ENCODE results near the gene AGAP2. TPM values are rescaled to one million over a fixed set of nuclear protein-coding genes. Genes with fewer than 3 reads are reported as not detected.
A peak's percentile ranks its signal among the peaks of the same experiment; 100 is the strongest.
"Not testable (repeated sequence)": the region's sequence is repeated elsewhere in the genome, so short reads cannot be mapped to it uniquely, and the experiment has no call there.

Gene AGAP2
- total RNA-seq, 8 experiments from 2014 or later = 0.31 to 13.8 (median 8.8) TPM

DNA sequence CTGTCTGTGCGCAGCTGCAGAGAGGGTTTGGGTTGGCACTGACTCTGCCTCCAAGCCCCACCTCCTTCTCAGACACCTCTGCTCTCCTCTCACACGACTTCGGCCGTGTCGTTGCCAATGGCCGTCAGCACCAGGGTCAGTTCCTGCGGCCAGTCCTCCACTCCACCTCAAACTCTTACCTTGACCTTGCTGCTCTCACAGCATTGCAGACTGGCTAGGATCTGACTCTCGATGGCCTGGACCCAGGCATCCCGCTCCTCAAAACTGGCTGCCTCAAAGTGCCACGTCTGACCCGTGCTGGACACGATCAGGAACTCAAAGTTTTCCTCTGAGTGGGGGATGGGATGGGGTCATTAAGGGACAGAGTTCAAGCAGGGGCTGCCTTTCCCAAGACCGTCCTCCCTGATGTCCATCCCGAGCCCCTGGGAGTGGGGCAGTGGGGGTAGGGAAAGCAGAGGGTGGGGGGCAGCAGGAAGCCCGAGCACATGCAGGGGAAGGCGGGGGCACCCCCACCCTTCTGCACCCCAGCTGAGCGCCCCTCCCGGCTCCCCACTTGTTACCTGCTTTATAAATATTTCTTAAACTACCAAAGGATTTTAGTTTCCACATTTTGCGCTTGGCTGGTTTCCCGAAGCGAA is 10.7 kb downstream of the AGAP2 start:
- WGBS, 10 experiments = 12 to 100% (median 81%) methylated on average over 1 to 10 of the region's 21 CpGs; no CpG with 5 or more reads in 1 of the 10 experiments
- H3K4me3 ChIP-seq = peak overlapping the region in 1 of 5 donors; percentile 49
- ATAC-seq (replicated peaks in 6 of 8) = no peak
- in situ Hi-C loops (cut with MboI; ENCODE audit: low pct_unique_long_range_greater_than_20kb in 2 of 9, low sequenced_read_pairs in 9 of 9, unreplicated experiment in 9 of 9) = no loop called here
- H3K27ac ChIP-seq = no peak overlapping the region
- H3K4me1 ChIP-seq (replicated peaks in 1 of 2) = peaks cover 0 to 6% of the 10 kb centered on the region in 2 donors

GRCh38 chr12:57726884-57727757 is 11.4 kb downstream of the AGAP2 start:
- WGBS, 10 experiments = 10 to 72% (median 32%) methylated on average over 3 to 41 of the region's 76 CpGs; no CpG with 5 or more reads in 3 of the 10 experiments
- peak overlapping the region; percentile 61 to 79 for H3K27ac ChIP-seq

GRCh38 chr12:57726151-57726883 is 12.2 kb downstream of the AGAP2 start:
- H3K4me1 ChIP-seq (replicated peaks in 1 of 2) = peaks cover 0 to 6% of the 10 kb centered on the region in 2 donors
- ATAC-seq (replicated peaks in 6 of 8) = peak; percentile 82 to 91 (median 86)
- H3K27ac ChIP-seq = peak overlapping the region; percentile 61 to 79
- WGBS, 10 experiments = 0 to 23% (median 8%) methylated on average over 1 to 6 of the region's 79 CpGs; no CpG with 5 or more reads in 7 of the 10 experiments
- peak overlapping the region; percentile 32 to 52 (median 47) for H3K4me3 ChIP-seq
- in situ Hi-C loops (cut with MboI; ENCODE audit: low pct_unique_long_range_greater_than_20kb in 2 of 9, low sequenced_read_pairs in 9 of 9, unreplicated experiment in 9 of 9) = no loop called here

More at GRCh38 chr12:57726884-57727757, 11.4 kb downstream of the AGAP2 start:
- peak; percentile 18 to 73 (median 62) for ATAC-seq (replicated peaks in 6 of 8)
- Histone ChIP-seq H3K4me1 (replicated peaks in 1 of 2) (peaks cover 0 to 6% of the 10 kb centered on the region in 2 donors), H3K4me3 (peak overlapping the region; percentile 32 to 52 (median 47))
- in situ Hi-C loops (cut with MboI; ENCODE audit: low pct_unique_long_range_greater_than_20kb in 2 of 9, low sequenced_read_pairs in 9 of 9, unreplicated experiment in 9 of 9) = no loop called here

- Histone ChIP-seq H3K4me1 (replicated peaks in 1 of 2) (peaks cover 0 to 6% of the 10 kb centered on the region in 2 donors), H3K4me3 (peak overlapping the region; percentile 32 to 52 (median 47)), H3K27ac (peak overlapping the region; percentile 61 to 79)
- 0% methylated on average over 2 of the region's 10 CpGs; no CpG with 5 or more reads in 9 of the 10 experiments for WGBS, 10 experiments
- in situ Hi-C loops (cut with MboI; ENCODE audit: low pct_unique_long_range_greater_than_20kb in 2 of 9, low sequenced_read_pairs in 9 of 9, unreplicated experiment in 9 of 9) = no loop called here
- peak in 3 of 8 experiments; percentile 0 to 1 (median 1) for ATAC-seq (replicated peaks in 6 of 8)
These were observed 12.7 kb downstream of the AGAP2 start for GRCh38 chr12:57725851-57726150.

GRCh38 chr12:57724936-57725740 is 13.4 kb downstream of the AGAP2 start:
- H3K4me1 ChIP-seq (replicated peaks in 1 of 2) = peaks cover 0 to 6% of the 10 kb centered on the region in 2 donors
- in situ Hi-C loops (cut with MboI; ENCODE audit: low pct_unique_long_range_greater_than_20kb in 2 of 9, low sequenced_read_pairs in 9 of 9, unreplicated experiment in 9 of 9) = no loop called here
- ATAC-seq (replicated peaks in 6 of 8) = no peak
- WGBS, 10 experiments = 0 to 50% (median 0%) methylated on average over 1 to 3 of the region's 11 CpGs; no CpG with 5 or more reads in 7 of the 10 experiments
- H3K27ac ChIP-seq = no peak overlapping the region
- H3K4me3 ChIP-seq = no peak overlapping the region

GRCh38 chr12:57724003-57724935 is 14.3 kb downstream of the AGAP2 start:
- ATAC-seq (replicated peaks in 6 of 8) = no peak
- Histone ChIP-seq H3K27ac (no peak overlapping the region), H3K4me1 (replicated peaks in 1 of 2) (peaks cover 0 to 6% of the 10 kb centered on the region in 2 donors), H3K4me3 (no peak overlapping the region)
- in situ Hi-C loops (cut with MboI; ENCODE audit: low pct_unique_long_range_greater_than_20kb in 2 of 9, low sequenced_read_pairs in 9 of 9, unreplicated experiment in 9 of 9) = no loop called here
- 20 to 100% (median 84%) methylated on average over 1 to 4 of the region's 12 CpGs; no CpG with 5 or more reads in 1 of the 10 experiments for WGBS, 10 experiments

DNA sequence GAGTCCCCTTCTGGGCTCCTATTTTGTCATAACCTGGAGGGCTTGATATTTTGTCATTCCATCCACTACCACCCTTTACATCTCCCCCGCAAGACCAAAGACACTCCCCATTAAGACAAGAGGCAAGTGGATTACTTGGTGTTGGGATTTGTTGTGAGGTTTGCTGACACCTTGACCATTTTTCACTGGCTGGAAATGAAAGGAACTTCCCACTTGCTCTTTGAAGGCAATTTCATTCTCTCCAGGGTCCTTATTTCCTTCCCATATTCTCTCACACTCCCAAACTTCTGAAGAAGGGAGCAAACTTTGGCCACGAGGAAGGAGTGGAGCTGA is 14.9 kb downstream of the AGAP2 start:
- WGBS, 10 experiments = 60 to 86% (median 80%) methylated on average over 1 to 2 of the region's 2 CpGs; no CpG with 5 or more reads in 5 of the 10 experiments
- Histone ChIP-seq H3K27ac (no peak overlapping the region), H3K4me3 (no peak overlapping the region), H3K4me1 (replicated peaks in 1 of 2) (peaks cover 0 to 6% of the 10 kb centered on the region in 2 donors)
- ATAC-seq (replicated peaks in 6 of 8) = no peak
- in situ Hi-C loops (cut with MboI; ENCODE audit: low pct_unique_long_range_greater_than_20kb in 2 of 9, low sequenced_read_pairs in 9 of 9, unreplicated experiment in 9 of 9) = no loop called here

- in situ Hi-C loops (cut with MboI; ENCODE audit: low pct_unique_long_range_greater_than_20kb in 2 of 9, low sequenced_read_pairs in 9 of 9, unreplicated experiment in 9 of 9) = no loop called here
- WGBS, 10 experiments = 0 to 90% (median 58%) methylated on average over 1 to 7 of the region's 11 CpGs; no CpG with 5 or more reads in 2 of the 10 experiments
These were observed 15.6 kb downstream of the AGAP2 start for GRCh38 chr12:57722716-57723629.

DNA sequence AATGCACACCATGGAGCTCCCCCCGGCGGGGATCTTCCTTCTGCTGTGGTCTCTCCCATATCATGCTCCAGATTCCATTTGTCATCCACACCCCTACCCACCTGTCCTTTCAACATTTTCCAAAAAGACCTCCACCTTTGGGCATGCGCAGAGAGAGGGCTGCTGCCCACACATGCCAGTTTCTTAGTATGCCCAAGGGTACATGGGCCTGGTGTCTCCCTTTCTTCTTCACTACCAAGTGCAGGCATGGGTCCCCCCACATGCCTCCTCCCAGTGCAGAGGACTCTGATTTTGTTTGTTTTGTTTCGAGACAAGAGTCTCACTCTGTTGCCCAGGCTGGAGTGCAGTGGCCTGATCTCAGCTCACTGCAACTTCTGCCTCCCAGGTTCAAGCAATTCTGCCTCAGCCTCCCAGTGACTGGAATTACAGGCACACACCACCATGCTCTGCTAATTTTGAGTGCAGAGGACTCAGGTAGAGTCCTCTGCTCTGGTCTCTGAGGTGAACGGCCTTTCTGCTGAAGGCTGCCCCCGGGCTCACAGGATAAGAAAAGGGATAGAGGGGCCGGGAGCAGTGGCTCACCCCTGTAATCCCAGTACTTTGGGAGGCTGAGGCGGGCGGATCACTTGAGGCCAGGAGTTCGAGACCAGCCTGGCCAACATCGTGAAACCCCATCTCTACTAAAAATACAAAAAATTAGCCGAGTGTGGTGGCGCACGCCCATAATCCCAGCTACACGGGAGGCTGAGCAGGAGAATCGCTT is 16.5 kb downstream of the AGAP2 start:
- 84 to 100% (median 97%) methylated on average over 1 to 15 of the region's 16 CpGs; no CpG with 5 or more reads in 1 of the 10 experiments for WGBS, 10 experiments
- ATAC-seq (replicated peaks in 6 of 8); H3K4me1 ChIP-seq (replicated peaks in 1 of 2); H3K27ac ChIP-seq; H3K4me3 ChIP-seq; in situ Hi-C loops (cut with MboI; ENCODE audit: low pct_unique_long_range_greater_than_20kb in 2 of 9, low sequenced_read_pairs in 9 of 9, unreplicated experiment in 9 of 9): not testable (repeated sequence)

More at GRCh38 chr12:57722716-57723629, 15.6 kb downstream of the AGAP2 start:
- Histone ChIP-seq H3K4me3 (no peak overlapping the region), H3K4me1 (replicated peaks in 1 of 2) (peaks cover 0 to 6% of the 10 kb centered on the region in 2 donors), H3K27ac (no peak overlapping the region)
- no peak for ATAC-seq (replicated peaks in 6 of 8)
